ENCODE measurements around the gene UPK3A.

The UPK3A gene

DNA sequence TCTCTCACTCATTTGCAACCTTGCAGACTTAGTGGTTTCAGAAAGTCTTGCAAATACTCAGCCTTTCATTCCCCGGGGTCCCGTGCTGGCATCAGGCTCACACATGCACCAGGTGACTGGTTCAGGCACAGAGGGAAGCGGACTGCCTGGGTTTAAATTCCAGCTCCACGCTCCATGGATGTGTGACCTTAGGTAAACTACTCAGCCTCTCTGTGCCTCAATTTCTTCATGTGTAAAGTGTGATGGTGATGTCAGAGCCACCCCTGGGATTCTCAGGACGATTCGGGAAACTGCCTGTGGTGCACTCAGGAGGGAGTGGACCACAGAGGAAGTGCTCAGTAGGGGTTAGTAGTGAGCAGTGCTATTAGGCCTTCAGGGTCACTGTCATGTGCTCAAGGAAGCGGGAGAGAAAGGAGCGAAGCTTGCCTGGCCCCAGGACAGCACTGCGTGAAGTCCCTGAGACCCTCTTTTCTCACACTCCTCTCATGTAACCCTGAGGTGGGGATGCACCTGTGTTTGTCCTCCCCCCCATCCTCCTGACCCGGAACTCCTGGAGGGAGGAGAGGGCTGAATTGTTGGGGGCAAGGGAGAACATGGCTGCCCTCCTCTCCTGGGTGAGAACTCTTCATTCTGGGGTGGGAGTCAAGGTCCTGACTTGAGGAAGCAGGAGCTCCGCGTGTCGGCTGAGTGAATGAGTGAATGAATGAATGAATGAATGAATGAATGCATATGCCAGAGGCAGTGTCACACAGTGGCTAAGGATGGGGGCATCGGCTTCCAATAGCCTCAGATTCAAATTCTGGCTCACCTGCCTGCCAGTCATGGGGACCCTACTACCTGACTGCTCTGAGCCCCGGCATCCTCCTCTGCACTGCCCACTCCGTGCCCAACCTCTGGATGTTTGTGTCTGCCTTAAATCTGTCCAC is 14.4 kb upstream of the UPK3A start:
- ATAC-seq (ENCODE audit: low read depth) (no peak), DNase-seq (ENCODE audit: low spot score) (no peak)
- no peaks in the 10 kb centered on the region for H3K9me3 ChIP-seq (ENCODE audit: severe bottlenecking)
- no peaks in the 10 kb centered on the region for H3K36me3 ChIP-seq (ENCODE audit: low read depth)
- H3K27me3 ChIP-seq (ENCODE audit: insufficient read depth, poor library complexity, severe bottlenecking) = no peaks in the 10 kb centered on the region
- TF ChIP-seq, protein P1, sequence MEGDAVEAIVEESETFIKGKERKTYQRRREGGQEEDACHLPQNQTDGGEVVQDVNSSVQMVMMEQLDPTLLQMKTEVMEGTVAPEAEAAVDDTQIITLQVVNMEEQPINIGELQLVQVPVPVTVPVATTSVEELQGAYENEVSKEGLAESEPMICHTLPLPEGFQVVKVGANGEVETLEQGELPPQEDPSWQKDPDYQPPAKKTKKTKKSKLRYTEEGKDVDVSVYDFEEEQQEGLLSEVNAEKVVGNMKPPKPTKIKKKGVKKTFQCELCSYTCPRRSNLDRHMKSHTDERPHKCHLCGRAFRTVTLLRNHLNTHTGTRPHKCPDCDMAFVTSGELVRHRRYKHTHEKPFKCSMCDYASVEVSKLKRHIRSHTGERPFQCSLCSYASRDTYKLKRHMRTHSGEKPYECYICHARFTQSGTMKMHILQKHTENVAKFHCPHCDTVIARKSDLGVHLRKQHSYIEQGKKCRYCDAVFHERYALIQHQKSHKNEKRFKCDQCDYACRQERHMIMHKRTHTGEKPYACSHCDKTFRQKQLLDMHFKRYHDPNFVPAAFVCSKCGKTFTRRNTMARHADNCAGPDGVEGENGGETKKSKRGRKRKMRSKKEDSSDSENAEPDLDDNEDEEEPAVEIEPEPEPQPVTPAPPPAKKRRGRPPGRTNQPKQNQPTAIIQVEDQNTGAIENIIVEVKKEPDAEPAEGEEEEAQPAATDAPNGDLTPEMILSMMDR (IDR thresholded peaks at IDR 0.05; ENCODE audit: poor library complexity, severe bottlenecking) = no peak
- H3K27ac ChIP-seq (ENCODE audit: poor library complexity, severe bottlenecking) = no peak overlapping the region
- H3K4me3 ChIP-seq (ENCODE audit: severe bottlenecking) = no peak overlapping the region
- no peaks in the 10 kb centered on the region for H3K4me1 ChIP-seq (ENCODE audit: insufficient read depth, poor library complexity, severe bottlenecking)

DNA sequence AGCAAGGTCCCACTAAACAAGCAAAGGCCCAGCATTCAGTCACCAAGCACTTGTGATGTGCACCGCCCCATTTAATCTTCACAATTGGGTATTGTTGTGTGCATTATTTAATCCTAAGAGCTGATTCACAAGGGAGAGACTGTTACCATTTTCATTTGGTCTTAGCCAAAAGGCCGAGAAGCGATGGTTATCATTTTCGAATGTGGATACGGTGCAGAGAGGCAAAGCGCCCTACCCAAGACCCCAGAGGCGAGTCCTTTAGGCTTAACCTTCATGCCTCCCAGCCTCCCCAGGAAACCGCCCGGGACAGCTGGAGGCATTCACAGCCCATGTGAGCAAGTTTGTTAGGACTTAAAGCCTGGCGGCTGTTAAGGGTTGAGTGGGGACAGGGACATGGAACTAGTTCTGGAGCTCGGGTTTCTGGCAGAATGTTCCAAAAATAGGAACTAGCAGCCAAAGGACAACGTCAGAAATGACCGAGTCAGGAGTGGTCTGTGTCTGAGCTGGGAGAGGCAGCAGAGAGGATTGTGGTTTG is 13.0 kb upstream of the UPK3A start:
- Histone ChIP-seq H3K36me3 (ENCODE audit: low read depth) (no peaks in the 10 kb centered on the region), H3K27me3 (ENCODE audit: insufficient read depth, poor library complexity, severe bottlenecking) (no peaks in the 10 kb centered on the region), H3K27ac (ENCODE audit: poor library complexity, severe bottlenecking) (no peak overlapping the region), H3K4me1 (ENCODE audit: insufficient read depth, poor library complexity, severe bottlenecking) (no peaks in the 10 kb centered on the region), H3K9me3 (ENCODE audit: severe bottlenecking) (no peaks in the 10 kb centered on the region), H3K4me3 (ENCODE audit: severe bottlenecking) (no peak overlapping the region)
- TF ChIP-seq, protein P1 (IDR thresholded peaks at IDR 0.05; ENCODE audit: poor library complexity, severe bottlenecking) = no peak
- no peak for ATAC-seq (ENCODE audit: low read depth)
- no peak for DNase-seq (ENCODE audit: low spot score)

DNA sequence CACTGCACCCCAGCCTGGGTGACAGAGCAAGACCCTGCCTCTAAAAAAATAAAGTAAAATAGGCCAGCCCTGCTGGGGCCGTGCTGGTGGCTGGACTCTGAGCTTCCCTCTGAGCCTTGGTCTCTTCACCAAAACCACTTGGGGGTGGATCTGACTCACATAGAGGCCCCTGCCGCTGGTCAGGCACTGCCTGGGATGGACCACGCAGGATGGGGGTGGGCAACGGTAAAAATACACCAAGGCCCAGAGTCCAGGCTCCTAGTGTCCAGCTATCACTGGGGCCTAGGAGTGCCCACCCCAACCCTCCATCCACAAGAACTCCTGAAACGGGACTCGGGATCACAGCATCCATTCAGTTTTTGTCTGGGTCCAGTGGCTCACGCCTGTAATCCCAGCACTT is 12.3 kb upstream of the UPK3A start:
- TF ChIP-seq, protein P1 (IDR thresholded peaks at IDR 0.05; ENCODE audit: poor library complexity, severe bottlenecking) = no peak
- ATAC-seq (ENCODE audit: low read depth) (no peak), DNase-seq (ENCODE audit: low spot score) (no peak)
- Histone ChIP-seq H3K4me1 (ENCODE audit: insufficient read depth, poor library complexity, severe bottlenecking) (no peaks in the 10 kb centered on the region), H3K27me3 (ENCODE audit: insufficient read depth, poor library complexity, severe bottlenecking) (no peaks in the 10 kb centered on the region), H3K36me3 (ENCODE audit: low read depth) (no peaks in the 10 kb centered on the region), H3K27ac (ENCODE audit: poor library complexity, severe bottlenecking) (no peak overlapping the region), H3K9me3 (ENCODE audit: severe bottlenecking) (no peaks in the 10 kb centered on the region), H3K4me3 (ENCODE audit: severe bottlenecking) (no peak overlapping the region)

DNA sequence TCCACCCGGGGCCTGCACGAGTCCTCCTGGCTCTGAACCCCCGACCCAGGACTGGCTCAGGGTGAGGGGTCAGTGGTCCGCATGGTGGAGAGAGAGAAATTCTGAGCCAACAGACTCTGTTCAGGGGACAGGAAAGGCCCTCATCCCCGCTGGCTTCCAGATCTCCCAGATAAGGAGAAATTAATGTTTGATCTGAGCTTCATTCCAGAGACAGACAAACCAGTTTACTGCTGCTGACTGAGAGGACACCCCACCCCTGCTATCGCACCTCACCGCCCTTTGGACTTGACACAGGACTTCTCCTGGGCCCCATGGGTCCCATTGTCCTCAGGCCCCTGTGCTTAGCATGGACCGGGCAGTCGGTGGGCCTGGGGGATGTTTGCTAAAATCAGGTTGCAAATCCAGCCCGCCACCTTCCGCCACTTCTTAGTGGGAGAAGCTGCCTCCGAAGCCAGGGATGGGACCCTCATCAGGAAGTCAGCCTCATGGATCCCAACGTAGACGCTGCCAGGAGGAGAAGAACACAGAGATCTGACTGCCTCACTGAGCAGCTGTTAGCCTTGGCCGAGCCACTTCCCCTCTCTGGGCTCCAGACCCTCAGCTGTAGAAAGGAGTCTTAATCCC is 11.2 kb upstream of the UPK3A start:
- no peaks in the 10 kb centered on the region for H3K27me3 ChIP-seq (ENCODE audit: insufficient read depth, poor library complexity, severe bottlenecking)
- no peak for DNase-seq (ENCODE audit: low spot score)
- no peak overlapping the region for H3K27ac ChIP-seq (ENCODE audit: poor library complexity, severe bottlenecking)
- H3K4me1 ChIP-seq (ENCODE audit: insufficient read depth, poor library complexity, severe bottlenecking) = no peaks in the 10 kb centered on the region
- no peak for ATAC-seq (ENCODE audit: low read depth)
- no peaks in the 10 kb centered on the region for H3K36me3 ChIP-seq (ENCODE audit: low read depth)
- H3K4me3 ChIP-seq (ENCODE audit: severe bottlenecking) = no peak overlapping the region
- TF ChIP-seq, protein P1 (IDR thresholded peaks at IDR 0.05; ENCODE audit: poor library complexity, severe bottlenecking) = no peak
- H3K9me3 ChIP-seq (ENCODE audit: severe bottlenecking) = no peaks in the 10 kb centered on the region

Measured in RWPE2 (cell line).